ENCODE measurements around the gene SNAPC2. TPM values are rescaled to one million over a fixed set of nuclear protein-coding genes. Genes with fewer than 3 reads are reported as not detected.
"Not testable (repeated sequence)": the region's sequence is repeated elsewhere in the genome, so short reads cannot be mapped to it uniquely, and the experiment has no call there.

The SNAPC2 gene
- total RNA-seq, 4 donors from 2014 or later: 9.3 to 14.0 (median 11.5) TPM

DNA sequence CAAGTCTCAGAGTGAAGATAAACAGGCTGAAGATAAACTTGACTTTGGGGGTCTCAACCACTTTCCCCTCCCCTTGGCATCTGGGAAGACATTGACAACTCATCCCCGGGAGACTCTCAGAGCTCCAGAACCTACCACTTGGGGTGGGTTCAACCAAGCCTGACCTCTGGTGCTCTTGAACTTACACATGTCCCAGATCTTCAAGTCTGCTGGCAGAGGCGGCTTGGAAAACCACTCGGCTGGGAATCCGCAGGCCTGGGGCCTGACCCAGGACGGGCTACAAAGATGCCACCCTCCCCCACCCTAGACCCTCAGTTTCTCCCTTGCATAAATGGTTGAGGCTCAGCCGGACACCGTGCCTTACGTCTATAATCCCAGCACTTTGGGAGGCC is 31.3 kb upstream of the SNAPC2 start:
- no peaks in the 10 kb centered on the region for H3K9me3 ChIP-seq
- H3K27me3 ChIP-seq: no peaks in the 10 kb centered on the region
- peak overlapping the region in 1 of 3 donors; percentile 24 for H3K27ac ChIP-seq
- no peaks in the 10 kb centered on the region for H3K36me3 ChIP-seq
- TF ChIP-seq POLR2A (IDR thresholded peaks at IDR 0.05): no peak
- TF ChIP-seq, protein P1, sequence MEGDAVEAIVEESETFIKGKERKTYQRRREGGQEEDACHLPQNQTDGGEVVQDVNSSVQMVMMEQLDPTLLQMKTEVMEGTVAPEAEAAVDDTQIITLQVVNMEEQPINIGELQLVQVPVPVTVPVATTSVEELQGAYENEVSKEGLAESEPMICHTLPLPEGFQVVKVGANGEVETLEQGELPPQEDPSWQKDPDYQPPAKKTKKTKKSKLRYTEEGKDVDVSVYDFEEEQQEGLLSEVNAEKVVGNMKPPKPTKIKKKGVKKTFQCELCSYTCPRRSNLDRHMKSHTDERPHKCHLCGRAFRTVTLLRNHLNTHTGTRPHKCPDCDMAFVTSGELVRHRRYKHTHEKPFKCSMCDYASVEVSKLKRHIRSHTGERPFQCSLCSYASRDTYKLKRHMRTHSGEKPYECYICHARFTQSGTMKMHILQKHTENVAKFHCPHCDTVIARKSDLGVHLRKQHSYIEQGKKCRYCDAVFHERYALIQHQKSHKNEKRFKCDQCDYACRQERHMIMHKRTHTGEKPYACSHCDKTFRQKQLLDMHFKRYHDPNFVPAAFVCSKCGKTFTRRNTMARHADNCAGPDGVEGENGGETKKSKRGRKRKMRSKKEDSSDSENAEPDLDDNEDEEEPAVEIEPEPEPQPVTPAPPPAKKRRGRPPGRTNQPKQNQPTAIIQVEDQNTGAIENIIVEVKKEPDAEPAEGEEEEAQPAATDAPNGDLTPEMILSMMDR (IDR thresholded peaks at IDR 0.05): no peak
- intact Hi-C loops (cut with DNase I): no loop called here
- DNase-seq: peak; percentile 27 to 55
- H3K4me1 ChIP-seq: peaks cover 5 to 10% of the 10 kb centered on the region in 2 donors
- 72 to 83% methylated on average over 3 to 8 of the region's 8 CpGs for WGBS, 2 donors
- H3K4me3 ChIP-seq (replicated peaks in 1 of 3): peak overlapping the region in 1 of 3 donors; percentile 36

DNA sequence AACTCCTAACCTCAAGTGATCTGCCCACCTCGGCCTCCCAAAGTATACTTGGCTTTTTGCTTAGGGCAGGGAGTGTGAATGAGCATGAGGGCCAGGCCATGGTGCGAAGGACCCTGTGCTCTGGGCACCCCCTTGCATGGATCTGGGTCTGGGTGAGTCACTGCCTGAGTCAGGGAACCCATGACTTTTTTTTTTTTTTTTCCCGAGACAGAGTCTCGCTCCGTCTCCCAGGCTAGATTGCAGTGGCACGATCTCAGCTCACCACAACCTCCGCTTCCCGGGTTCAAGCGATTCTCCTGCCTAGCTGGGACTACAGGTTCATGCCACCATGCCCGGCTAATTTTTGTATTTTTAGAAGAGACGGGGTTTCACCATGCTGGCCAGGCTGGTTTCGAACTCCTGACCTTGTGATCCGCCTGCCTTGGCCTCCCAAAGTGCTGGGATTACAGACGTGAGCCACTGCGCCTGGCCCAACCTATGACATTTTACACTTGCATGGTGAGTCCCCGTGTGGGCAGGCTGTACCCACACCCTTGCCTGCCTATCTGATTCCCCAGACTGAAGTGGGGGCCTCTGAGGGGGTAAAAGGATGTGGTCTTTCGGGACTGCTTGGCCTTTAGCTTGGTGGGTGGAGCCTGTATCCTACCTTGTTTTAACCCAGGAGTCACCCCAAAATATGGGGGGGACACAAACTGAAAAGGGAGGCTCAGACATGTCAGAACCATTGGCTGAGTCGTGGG is 26.6 kb upstream of the SNAPC2 start:
- H3K4me1 ChIP-seq; intact Hi-C loops (cut with DNase I); H3K27me3 ChIP-seq; H3K36me3 ChIP-seq; H3K4me3 ChIP-seq (replicated peaks in 1 of 3); H3K27ac ChIP-seq; DNase-seq; H3K9me3 ChIP-seq: not testable (repeated sequence)
- 89 to 92% methylated on average over 18 of the region's 18 CpGs for WGBS, 2 donors

DNA sequence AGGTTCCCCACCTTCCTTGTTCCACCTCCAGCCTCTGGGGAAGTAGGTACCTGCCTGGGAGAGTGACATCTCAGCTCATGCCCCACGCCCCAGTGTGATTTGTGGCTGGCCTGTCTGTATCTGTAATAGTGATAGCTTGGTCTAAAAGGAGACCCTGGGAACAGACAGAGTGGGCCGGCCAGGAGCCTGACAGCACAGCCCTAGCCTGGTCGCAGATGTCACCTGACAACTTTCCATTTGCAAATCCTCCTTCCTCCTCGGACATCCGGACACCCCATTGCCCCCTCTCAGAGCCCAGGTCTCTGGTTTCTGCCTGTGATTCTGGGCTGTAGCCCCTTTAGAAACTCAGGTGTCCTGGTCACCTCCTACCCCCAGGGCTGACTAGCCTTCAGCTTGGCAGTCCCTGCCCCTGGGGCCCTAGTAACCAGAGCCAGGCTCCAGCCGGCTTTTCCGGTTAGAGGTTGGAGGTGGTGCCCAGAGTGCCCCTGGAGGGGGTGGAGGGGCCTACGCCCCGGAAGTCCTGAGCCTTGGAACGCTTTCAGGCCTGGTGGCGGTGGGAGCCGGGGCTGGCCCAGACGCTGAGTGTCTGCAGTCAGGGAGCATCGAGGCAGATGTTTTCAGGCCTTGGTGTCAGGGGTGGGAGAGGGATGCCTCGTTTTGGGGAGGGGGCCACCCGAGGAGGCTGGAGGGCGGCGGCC is 25.4 kb upstream of the SNAPC2 start:
- 54 to 67% methylated on average over 7 to 18 of the region's 18 CpGs for WGBS, 2 donors
- H3K4me1 ChIP-seq: no peaks in the 10 kb centered on the region
- no peaks in the 10 kb centered on the region for H3K9me3 ChIP-seq
- no peak overlapping the region for H3K4me3 ChIP-seq (replicated peaks in 1 of 3)
- H3K27me3 ChIP-seq: no peaks in the 10 kb centered on the region
- intact Hi-C loops (cut with DNase I): no loop called here
- TF ChIP-seq, protein P1 (IDR thresholded peaks at IDR 0.05): no peak
- no peak for TF ChIP-seq POLR2A (IDR thresholded peaks at IDR 0.05)
- H3K27ac ChIP-seq: no peak overlapping the region
- H3K36me3 ChIP-seq: no peaks in the 10 kb centered on the region
- DNase-seq: peak; percentile 13 to 50

DNA sequence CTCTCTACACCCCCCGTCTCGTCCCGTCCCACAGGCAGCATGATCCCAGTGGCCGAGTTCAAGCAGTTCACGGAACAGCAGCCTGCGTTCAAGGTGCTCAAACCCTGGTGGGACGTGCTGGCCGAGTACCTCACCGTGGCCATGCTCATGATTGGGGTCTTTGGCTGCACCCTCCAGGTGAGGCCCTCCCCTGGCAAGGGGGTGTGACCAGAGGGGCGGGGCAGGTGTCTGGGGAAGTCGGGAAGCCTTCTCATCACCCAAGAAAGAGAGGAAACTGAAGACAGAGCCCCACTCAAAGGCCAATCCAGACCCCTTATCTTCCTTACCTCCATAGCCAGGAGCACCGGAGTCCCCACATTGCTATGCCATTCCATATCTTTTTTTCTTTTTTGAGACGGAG is 24.6 kb upstream of the SNAPC2 start:
- Histone ChIP-seq H3K9me3 (no peaks in the 10 kb centered on the region), H3K4me1 (no peaks in the 10 kb centered on the region), H3K4me3 (replicated peaks in 1 of 3) (no peak overlapping the region), H3K36me3 (no peaks in the 10 kb centered on the region), H3K27me3 (no peaks in the 10 kb centered on the region), H3K27ac (no peak overlapping the region)
- TF ChIP-seq, protein P1 (IDR thresholded peaks at IDR 0.05): no peak
- TF ChIP-seq POLR2A (IDR thresholded peaks at IDR 0.05): no peak
- 91 to 95% methylated on average over 11 to 12 of the region's 13 CpGs for WGBS, 2 donors
- DNase-seq: no peak
- intact Hi-C loops (cut with DNase I): no loop called here

DNA sequence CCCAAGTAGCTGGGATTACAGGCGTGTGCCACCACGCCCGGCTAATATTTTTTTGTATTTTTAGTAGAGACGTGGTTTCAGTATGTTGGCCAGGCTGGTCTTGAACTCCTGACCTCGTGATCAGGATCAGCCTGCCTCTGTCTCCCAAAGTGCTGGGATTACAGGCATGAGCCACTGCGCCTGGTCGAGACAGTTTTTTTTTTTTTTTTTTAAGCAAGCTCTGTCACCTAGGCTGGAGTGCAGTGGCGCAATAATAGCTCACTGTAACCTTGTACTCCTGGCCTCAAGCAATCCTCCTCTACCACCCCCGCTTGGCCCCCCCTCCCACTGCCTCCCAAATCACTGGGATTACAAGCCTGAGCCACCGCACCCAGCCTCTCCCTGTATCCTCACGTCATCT is 22.8 kb upstream of the SNAPC2 start:
- 92 to 94% methylated on average over 11 of the region's 11 CpGs for WGBS, 2 donors
- intact Hi-C loops (cut with DNase I): no loop called here
- Histone ChIP-seq H3K27me3 (no peaks in the 10 kb centered on the region), H3K27ac (no peak overlapping the region), H3K9me3 (no peaks in the 10 kb centered on the region), H3K4me3 (replicated peaks in 1 of 3) (no peak overlapping the region), H3K4me1 (no peaks in the 10 kb centered on the region), H3K36me3 (no peaks in the 10 kb centered on the region)
- DNase-seq: no peak
- TF ChIP-seq POLR2A (IDR thresholded peaks at IDR 0.05): no peak
- TF ChIP-seq, protein P1 (IDR thresholded peaks at IDR 0.05): no peak

Data from thyroid gland (tissue), 4 donors.